ENCODE measurements around the gene PSME2.

- TF ChIP-seq CTCF (IDR thresholded peaks at IDR 0.05; ENCODE audit: low read depth, low read length) (no peak), MYC (IDR thresholded peaks at IDR 0.05; ENCODE audit: low read depth, low read length) (no peak)
Observed at GRCh38 chr14:24179294-24179960, 33.0 kb upstream of the PSME2 start.

All from NB4 (cell line).